ENCODE measurements around the gene SEPHS2.

GRCh38 chr16:30491229-30491628, 45.6 kb upstream of the SEPHS2 start:
- TF ChIP-seq SP1 (IDR thresholded peaks at IDR 0.05) = no peak
- no peak for TF ChIP-seq SUZ12 (IDR thresholded peaks at IDR 0.05)
- no peak for TF ChIP-seq ELF4 (IDR thresholded peaks at IDR 0.05)
- no peak for TF ChIP-seq ARNT (IDR thresholded peaks at IDR 0.05)
- no peak for TF ChIP-seq BHLHE40 (IDR thresholded peaks at IDR 0.05; ENCODE audit: borderline replicate concordance)
- TF ChIP-seq CTBP1 (IDR thresholded peaks at IDR 0.05; ENCODE audit: borderline replicate concordance) = no peak
- TF ChIP-seq NFRKB (IDR thresholded peaks at IDR 0.05) = no peak
- no peak for TF ChIP-seq HDGF (IDR thresholded peaks at IDR 0.05; ENCODE audit: borderline replicate concordance)
- no peak for TF ChIP-seq FOXM1 (IDR thresholded peaks at IDR 0.05; ENCODE audit: borderline replicate concordance)
